Smooth muscle cell (in vitro differentiated cells): ENCODE data around the gene FYCO1. TPM values are rescaled to one million over a fixed set of nuclear protein-coding genes. Genes with fewer than 3 reads are reported as not detected.

Experiments used
- DNase-seq: peaks from one replicate; lab custom pipeline; 2025; ENCODE audit not compliant: unreplicated experiment; lab: John Stamatoyannopoulos, UW
- H2AFZ ChIP-seq: fragments of 200-600 bp; sonication (generic); 2 replicates; pipeline ENCODE4 v1.6.0; 2016; ENCODE audit warnings: antibody characterized with exemption, low read depth, mild to moderate bottlenecking
- H3F3A ChIP-seq: fragments of 200-600 bp; sonication (generic); 2 replicates; pipeline ENCODE4 v1.6.0; 2017; ENCODE audit warnings: antibody characterized with exemption, low read depth
- H3K27ac ChIP-seq: fragments of 200-600 bp; sonication (generic); 2 replicates; pipeline ENCODE4 v1.5.1; 2016; ENCODE audit warnings: low read depth, mild to moderate bottlenecking
- H3K27me3 ChIP-seq: fragments of 200-600 bp; sonication (generic); 2 replicates; pipeline ENCODE4 v1.6.1; 2016; ENCODE audit warnings: low read depth, mild to moderate bottlenecking
- H3K36me3 ChIP-seq: fragments of 200-600 bp; sonication (generic); 2 replicates; pipeline ENCODE4 v1.5.1; 2016; ENCODE audit warnings: low read depth
- H3K4me1 ChIP-seq: fragments of 200-600 bp; sonication (generic); 2 replicates; pipeline ENCODE4 v1.5.1; 2016; ENCODE audit warnings: low read depth
- H3K4me2 ChIP-seq: fragments of 200-600 bp; sonication (generic); 2 replicates; pipeline ENCODE4 v1.6.0; 2016; ENCODE audit warnings: mild to moderate bottlenecking
- H3K4me3 ChIP-seq: fragments of 200-600 bp; sonication (generic); 2 replicates; pipeline ENCODE4 v1.5.1; 2016; ENCODE audit warnings: mild to moderate bottlenecking
- H3K79me2 ChIP-seq: fragments of 200-600 bp; sonication (generic); 2 replicates; pipeline ENCODE4 v1.6.0; 2016; ENCODE audit warnings: low read depth, mild to moderate bottlenecking
- H3K9ac ChIP-seq: fragments of 200-600 bp; sonication (generic); 2 replicates; pipeline ENCODE4 v1.6.0; 2016; ENCODE audit warnings: low read depth
- H3K9me3 ChIP-seq: fragments of 200-600 bp; sonication (generic); replicated peaks from 2 replicates; pipeline ENCODE4 v1.5.1; 2016; ENCODE audit warnings: low read depth
- H4K20me1 ChIP-seq: fragments of 200-600 bp; sonication (generic); 2 replicates; pipeline ENCODE4 v1.6.0; 2016; ENCODE audit warnings: low read depth
- CTCF ChIP-seq: fragments of 200-600 bp; sonication (generic); IDR thresholded peaks from 2 replicates; pipeline ENCODE4 v1.5.1; 2017; ENCODE audit warnings: borderline replicate concordance, mild to moderate bottlenecking, antibody characterized with exemption; ENCODE audit not compliant: insufficient read depth, poor library complexity, severe bottlenecking
- WGBS: methylation state at CpG from one replicate; pipeline ENCODE4 v1.1.7; 2016; ENCODE audit warnings: low lambda C conversion rate; 5-methylcytosine and 5-hydroxymethylcytosine counted together
- polyA plus RNA-seq: library from polyadenylated mRNA; unstranded; fragments of >200 nt; fragmentation: Nextera tagmentation; extraction: Ambion mirVana; gene quantifications from 2 replicates; pipeline ENCODE4 v1.2.1, GENCODE V29; 2016
- total RNA-seq: library from RNA; depleted of rRNA; stranded (reverse); fragments of >200 nt; gene quantifications from 2 replicates; pipeline ENCODE4 v1.2.3, GENCODE V29; 2014

FYCO1 gene
- total and polyA plus RNA-seq, 2 experiments from 2014 or later = 7.4 to 20.9 TPM

GRCh38 chr3:45933591-45933990 lies 62.0 kb downstream of the FYCO1 start:
- Histone ChIP-seq H3K4me3 (no peak overlapping the region), H3K27me3 (no peaks in the 10 kb centered on the region), H3K9me3 (no peaks in the 10 kb centered on the region), H3K4me1 (no peaks in the 10 kb centered on the region), H3K27ac (no peak overlapping the region), H3K79me2 (no peaks in the 10 kb centered on the region), H2AFZ (no peak overlapping the region), H4K20me1 (no peaks in the 10 kb centered on the region), H3K4me2 (no peak overlapping the region), H3K36me3 (no peaks in the 10 kb centered on the region), H3K9ac (no peak overlapping the region), H3F3A (no peaks in the 10 kb centered on the region)
- DNase-seq = no peak
- 13% methylated on average over 4 of the region's 4 CpGs for WGBS
- no peak for TF ChIP-seq CTCF

- TF ChIP-seq CTCF = no peak
- no peak overlapping the region for H3K4me3 ChIP-seq
- DNase-seq = no peak
- WGBS = 96% methylated on average over 4 of the region's 4 CpGs
- H3K36me3 ChIP-seq = no peaks in the 10 kb centered on the region
- H3K9me3 ChIP-seq = no peaks in the 10 kb centered on the region
- H3K9ac ChIP-seq = no peak overlapping the region
- no peak overlapping the region for H3K27ac ChIP-seq
- H3K79me2 ChIP-seq = no peaks in the 10 kb centered on the region
- no peaks in the 10 kb centered on the region for H4K20me1 ChIP-seq
- H3F3A ChIP-seq = no peaks in the 10 kb centered on the region
- no peaks in the 10 kb centered on the region for H3K27me3 ChIP-seq
- H3K4me1 ChIP-seq = no peaks in the 10 kb centered on the region
- H2AFZ ChIP-seq = no peak overlapping the region
- no peak overlapping the region for H3K4me2 ChIP-seq
Measured at GRCh38 chr3:45932112-45932511, 63.5 kb downstream of the FYCO1 start.

GRCh38 chr3:45931496-45931895 lies 64.1 kb downstream of the FYCO1 start:
- no peak for DNase-seq
- H3K9ac ChIP-seq = no peak overlapping the region
- no peaks in the 10 kb centered on the region for H4K20me1 ChIP-seq
- no peaks in the 10 kb centered on the region for H3K27me3 ChIP-seq
- H3K9me3 ChIP-seq = no peaks in the 10 kb centered on the region
- TF ChIP-seq CTCF = no peak
- no peaks in the 10 kb centered on the region for H3K4me1 ChIP-seq
- H3K4me3 ChIP-seq = no peak overlapping the region
- 81% methylated on average over 6 of the region's 6 CpGs for WGBS
- no peak overlapping the region for H2AFZ ChIP-seq
- no peaks in the 10 kb centered on the region for H3F3A ChIP-seq
- no peak overlapping the region for H3K27ac ChIP-seq
- H3K36me3 ChIP-seq = no peaks in the 10 kb centered on the region
- H3K79me2 ChIP-seq = no peaks in the 10 kb centered on the region
- no peak overlapping the region for H3K4me2 ChIP-seq

- no peak overlapping the region for H3K4me2 ChIP-seq
- no peaks in the 10 kb centered on the region for H3K4me1 ChIP-seq
- H3K36me3 ChIP-seq = no peaks in the 10 kb centered on the region
- no peak overlapping the region for H2AFZ ChIP-seq
- H3K9ac ChIP-seq = no peak overlapping the region
- H3K4me3 ChIP-seq = no peak overlapping the region
- WGBS = 80% methylated on average over 9 of the region's 9 CpGs
- no peaks in the 10 kb centered on the region for H4K20me1 ChIP-seq
- H3K27ac ChIP-seq = no peak overlapping the region
- peak; percentile 78 for TF ChIP-seq CTCF
- H3F3A ChIP-seq = no peaks in the 10 kb centered on the region
- H3K27me3 ChIP-seq = no peaks in the 10 kb centered on the region
- DNase-seq = no peak
- H3K79me2 ChIP-seq = no peaks in the 10 kb centered on the region
- no peaks in the 10 kb centered on the region for H3K9me3 ChIP-seq
Measured at GRCh38 chr3:45929042-45929679, 66.5 kb downstream of the FYCO1 start.
